GOT3 (cell line): ENCODE measurements around the gene IL19.

Experiments
- DNase-seq: peaks from one replicate; lab custom pipeline; 2025; ENCODE audit warnings: mixed read lengths; lab: John Stamatoyannopoulos, UW

IL19 gene

DNA sequence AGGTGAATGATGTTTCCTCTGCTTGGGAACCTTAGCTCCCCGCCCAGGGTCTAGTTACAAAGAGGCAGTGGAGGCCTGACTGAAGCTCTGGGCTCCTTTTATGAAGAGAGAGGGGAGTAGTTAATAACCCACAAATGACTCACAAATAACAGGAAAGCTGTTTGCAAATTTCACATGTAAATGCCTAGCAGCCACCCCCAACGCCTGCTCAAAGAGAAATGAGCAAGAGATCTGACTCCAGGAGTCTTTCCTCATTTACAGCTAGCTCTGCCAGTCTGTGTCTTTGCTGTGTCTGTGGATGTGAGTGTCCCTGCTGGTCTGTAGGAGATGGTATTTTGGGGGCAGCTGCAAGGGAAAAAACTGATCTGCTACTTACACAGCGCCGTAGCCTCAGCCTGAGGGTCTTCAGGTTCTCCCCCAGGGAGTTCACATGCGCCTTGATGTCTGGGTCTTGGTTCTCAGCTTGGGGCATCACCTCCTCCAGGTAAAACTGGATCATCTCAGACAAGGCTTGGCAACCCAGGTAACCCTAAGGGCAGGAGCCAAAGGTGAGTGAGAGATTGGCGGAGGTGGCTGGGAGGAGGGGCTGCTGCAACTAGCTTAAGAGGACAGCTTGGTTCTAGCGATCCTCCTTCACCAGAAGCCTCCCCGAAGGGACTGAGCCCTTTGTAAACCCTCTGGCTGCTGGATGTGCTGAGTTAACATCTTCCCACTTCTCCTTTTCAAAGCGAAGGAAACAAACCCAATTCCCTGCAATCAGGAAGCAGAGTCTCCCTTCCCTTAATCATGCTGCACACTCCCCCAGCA lies at the start of gene IL19:
Gene IL19 (plus strand): TSS at position 243 of the 807 bp plus-strand sequence. CDS start 65,890 bp downstream, outside the sequence.
- no peak for DNase-seq

GRCh38 chr1:206721454-206721853 lies 49.1 kb upstream of the IL19 start:
- DNase-seq = no peak

GRCh38 chr1:206722751-206723461 lies 47.7 kb upstream of the IL19 start:
- no peak for DNase-seq

DNA sequence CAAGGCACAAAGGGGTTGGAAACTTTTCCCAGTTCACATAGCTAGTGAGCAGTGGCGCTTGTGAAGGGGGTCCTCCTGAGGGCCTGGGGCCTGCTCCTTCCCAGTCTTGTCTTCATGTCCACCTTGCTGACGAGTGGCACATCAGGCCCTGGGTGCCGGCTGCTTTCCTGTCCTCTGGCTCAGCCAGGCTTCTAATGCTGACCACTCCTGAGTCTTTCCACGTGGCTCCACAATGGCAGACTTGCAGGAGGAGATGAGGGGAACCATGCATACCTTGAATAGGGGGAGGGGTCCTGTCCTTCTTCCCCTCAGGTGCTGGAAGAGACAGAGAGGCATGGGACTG lies 47.1 kb upstream of the IL19 start:
- no peak for DNase-seq

GRCh38 chr1:206723805-206724472 lies 46.6 kb upstream of the IL19 start:
- DNase-seq = no peak

GRCh38 chr1:206725109-206725963 lies 45.2 kb upstream of the IL19 start:
- DNase-seq = no peak

DNA sequence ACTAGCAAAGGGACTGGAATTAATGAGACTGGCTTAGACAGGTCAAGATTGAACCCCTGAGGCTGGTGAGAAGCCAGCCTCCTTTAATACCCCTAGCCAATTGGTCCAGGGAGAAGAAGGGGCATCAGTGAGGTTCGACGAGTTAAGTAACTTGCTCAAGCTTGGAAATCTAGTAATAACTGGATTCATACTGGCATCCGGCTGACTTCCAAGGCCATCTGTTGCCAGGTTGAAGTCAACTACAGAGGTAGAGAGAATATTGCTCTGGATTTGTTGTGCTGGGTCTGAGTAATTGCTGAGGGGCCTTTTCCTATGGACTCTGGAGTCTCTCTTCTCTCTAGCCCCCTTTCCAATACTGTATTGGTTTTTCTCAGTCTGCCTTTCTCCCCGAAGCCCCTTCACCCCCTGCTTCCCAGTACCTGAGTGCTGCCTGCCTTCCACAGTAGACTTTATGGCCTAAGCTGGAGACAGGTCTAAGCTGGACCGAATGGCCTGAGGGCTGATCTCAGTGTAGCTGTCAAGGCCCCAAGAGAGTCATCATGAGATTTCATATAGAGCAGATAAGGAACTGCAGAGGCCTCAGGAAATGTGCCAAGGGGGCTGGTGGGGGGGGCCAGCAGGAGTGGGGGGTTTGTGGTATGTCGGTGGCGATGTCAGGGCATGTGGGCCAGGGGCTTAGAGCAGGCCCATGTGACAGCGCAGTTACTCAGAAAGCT lies 42.4 kb upstream of the IL19 start:
- no peak for DNase-seq

- no peak for DNase-seq
Observed at GRCh38 chr1:206728697-206728987, 41.9 kb upstream of the IL19 start.

DNA sequence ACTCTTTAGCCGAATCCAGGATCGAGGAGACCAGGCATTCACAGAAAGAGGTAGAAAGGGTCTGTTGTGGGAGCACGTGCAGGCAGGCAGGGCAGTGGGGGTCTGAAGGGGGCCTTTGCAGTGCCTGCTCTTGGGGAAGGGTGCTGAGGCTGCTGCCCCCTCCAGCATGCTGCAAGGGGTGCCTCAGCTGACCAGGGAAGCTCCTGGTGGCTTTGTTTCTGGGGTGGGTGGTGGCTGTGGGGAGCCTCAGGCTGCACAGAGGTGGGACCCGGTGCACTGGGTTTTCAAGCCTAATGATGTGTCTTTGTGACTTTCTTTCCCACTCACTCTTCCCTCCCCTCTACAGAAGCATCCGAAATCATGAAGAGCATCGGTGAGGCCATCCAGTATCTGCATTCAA lies 41.5 kb upstream of the IL19 start:
- DNase-seq = no peak

- DNase-seq = no peak
Observed at GRCh38 chr1:206729507-206729906, 41.1 kb upstream of the IL19 start.

GRCh38 chr1:206732508-206732907 lies 38.1 kb upstream of the IL19 start:
- DNase-seq = no peak

DNA sequence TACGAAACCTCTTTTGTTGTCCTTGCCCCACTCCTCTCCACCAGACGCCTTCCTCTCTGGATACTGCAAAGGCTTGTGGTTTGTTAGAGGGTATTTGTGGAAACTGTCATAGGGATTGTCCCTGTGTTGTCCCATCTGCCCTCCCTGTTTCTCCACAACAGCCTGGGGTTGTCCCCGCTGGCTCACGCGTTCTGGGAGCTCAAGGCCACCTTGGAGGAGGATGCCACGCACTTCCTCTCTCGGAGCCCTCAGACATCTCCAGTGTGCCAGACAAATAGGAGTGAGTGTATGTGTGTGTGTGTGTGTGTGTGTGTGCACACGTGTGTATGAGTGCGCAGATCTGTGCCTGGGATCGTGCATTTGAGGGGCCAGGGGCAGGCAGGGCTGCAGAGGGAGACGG lies 37.6 kb upstream of the IL19 start:
- DNase-seq = no peak

- no peak for DNase-seq
Observed at GRCh38 chr1:206734499-206735142, 36.0 kb upstream of the IL19 start.

DNA sequence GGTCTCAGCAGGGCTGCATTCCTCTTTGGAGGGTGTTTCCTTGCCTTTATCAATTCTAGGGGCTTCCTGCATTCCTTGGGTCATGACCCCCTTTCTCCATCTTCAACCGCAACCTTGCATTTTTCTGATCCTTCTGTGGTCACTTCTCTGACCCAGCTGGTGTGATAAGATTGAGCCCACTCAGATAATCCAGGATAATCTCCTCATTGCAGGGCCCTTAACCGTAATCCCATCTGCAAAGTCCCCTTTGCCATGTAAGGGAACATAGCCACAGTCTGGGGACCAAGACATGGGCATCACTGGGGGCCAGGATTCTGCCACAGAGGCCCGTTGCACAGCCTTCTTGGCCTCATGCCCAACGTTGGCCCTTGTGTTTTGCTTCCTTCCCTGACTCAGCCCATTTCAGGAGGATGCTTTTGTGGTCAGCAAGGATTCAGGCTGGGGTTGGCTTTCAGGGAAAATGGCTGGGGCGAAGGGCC lies 35.0 kb upstream of the IL19 start:
- no peak for DNase-seq

DNA sequence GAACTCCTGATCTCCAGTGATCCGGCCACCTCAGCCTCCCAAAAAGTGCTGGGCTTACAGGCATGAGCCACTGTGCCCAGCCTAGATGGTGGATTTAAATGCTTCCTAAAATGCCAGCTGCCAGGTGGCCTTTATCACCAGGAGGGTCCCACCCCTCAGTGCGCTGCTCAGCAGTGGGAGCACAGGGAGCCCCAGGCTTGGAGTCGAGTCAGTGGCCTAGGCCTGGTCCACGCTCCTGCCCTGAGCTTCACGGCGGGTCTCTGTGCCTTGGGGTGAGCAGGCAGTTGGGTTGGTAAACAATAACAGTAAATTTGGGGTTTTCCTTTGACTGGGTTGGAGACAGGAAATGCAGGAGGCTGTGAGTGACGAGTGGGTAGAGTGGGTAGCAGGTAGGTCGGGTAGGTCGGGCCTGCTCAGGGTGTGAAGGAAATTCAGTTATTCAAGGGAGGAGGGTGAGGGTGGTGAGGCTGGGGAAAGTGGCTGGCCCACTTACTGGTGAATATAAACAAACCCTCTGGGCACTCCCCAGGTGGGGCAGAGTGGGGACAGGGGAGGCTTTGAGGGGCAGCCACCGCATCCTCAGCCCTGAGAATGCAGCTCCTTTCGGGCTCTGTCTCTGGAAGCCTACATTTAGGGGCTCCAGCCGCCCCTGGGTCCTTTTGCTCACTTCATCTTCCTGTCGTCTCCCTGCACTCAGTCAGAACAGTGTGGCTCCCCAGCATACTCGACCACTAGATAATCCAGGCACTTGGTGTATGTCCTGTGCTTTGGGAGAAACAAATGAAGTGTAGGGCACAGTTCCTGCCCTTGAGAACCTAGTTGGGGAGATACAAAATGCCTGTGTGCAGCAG lies 33.5 kb upstream of the IL19 start:
- DNase-seq = no peak

- DNase-seq = no peak
Observed at GRCh38 chr1:206737729-206738201, 32.8 kb upstream of the IL19 start.

DNA sequence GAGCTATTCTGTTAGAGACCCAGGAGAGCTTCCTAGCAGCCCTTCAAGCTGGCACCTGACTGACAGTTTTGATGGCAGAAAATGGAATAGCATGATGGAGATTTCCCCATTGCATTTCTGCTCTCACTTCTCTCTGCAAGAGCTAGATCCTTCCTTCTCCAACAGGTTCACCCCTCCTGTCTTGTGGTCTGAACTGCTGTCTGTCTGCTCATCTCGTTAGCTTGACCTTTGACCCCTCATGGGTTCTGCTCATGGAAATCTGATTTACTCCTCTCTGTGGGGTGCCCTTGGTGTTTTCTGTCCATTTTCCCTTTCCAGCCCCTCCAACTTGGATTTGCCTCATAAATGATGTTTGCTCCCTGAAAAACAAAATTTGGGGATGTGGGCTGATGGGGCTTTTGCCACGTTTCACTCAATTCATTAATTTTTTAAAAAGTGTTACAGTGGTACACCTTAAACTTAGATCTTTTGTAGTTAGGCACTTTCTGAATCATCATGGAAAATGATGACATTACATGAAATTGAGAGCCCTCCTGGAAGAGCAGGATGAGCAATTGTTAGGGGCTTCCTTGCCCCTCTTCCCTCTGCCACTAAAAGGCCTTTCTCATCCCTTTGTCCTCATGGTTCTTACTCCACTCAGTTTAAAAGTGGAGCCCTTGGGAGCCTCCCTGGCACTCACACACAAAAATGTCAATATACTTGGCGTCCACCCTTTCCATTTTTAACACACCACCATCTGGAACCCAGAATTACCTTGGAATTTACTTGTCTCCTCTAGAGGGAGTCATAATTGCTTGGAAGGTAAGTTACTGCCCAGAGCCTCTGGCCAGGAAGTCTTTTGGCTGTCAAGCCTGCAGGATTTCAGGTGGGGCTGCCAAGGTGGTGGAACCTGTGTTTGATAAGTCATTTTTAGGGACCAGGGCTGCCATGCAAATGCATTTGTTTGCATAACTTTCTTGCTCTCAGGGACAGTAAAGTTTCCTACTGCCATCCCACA lies 31.9 kb upstream of the IL19 start:
- DNase-seq = no peak

- no peak for DNase-seq
Observed at GRCh38 chr1:206739411-206740076, 31.0 kb upstream of the IL19 start.
